SK-N-MC (cell line): Measurements from ENCODE around the gene KIAA1958.

Source experiments
- EZH2 ChIP-seq: fragments of 200-600 bp; sonication (generic); IDR thresholded peaks from one replicate; pipeline ENCODE4 v1.6.1; 2017; ENCODE audit warnings: antibody characterized with exemption
- POLR2AphosphoS5 ChIP-seq: IDR thresholded peaks from 2 replicates; pipeline ENCODE4 v1.6.1; 2012; ENCODE audit warnings: mild to moderate bottlenecking, low read depth, low read length, borderline replicate concordance

GRCh38 chr9:112506571-112506970, 19.9 kb downstream of the KIAA1958 start:
- TF ChIP-seq POLR2AphosphoS5: no peak
- TF ChIP-seq EZH2: no peak
